ENCODE data around the gene LRRC59. TPM values are rescaled to one million over a fixed set of nuclear protein-coding genes. Genes with fewer than 3 reads are reported as not detected.

The LRRC59 gene
- total and polyA plus RNA-seq, 11 donors, result 13.7 to 150 (median 28.6) TPM

- H3K4me3 ChIP-seq, result peak overlapping the region in 3 of 12 donors; percentile 72 to 84 (median 74)
- peaks cover 0 to 22% (median 19%) of the 10 kb centered on the region in 9 donors for H3K36me3 ChIP-seq
- ATAC-seq (no peak), DNase-seq (no peak)
- 78 to 94% (median 88%) methylated on average over 2 of the region's 2 CpGs for whole genome bisulfite sequencing, 4 donors
- H3K27me3 ChIP-seq, result no peaks in the 10 kb centered on the region
- intact Hi-C loops (cut with DNase I), result loop anchor here in 1 of 10 donors (10.0 kb wide), 1 partner anchor 101 kb away; the partner anchor contains the start of gene RSAD1
- no peak overlapping the region for H3K27ac ChIP-seq
- TF ChIP-seq CTCF (IDR thresholded peaks at IDR 0.05), result no peak
- peaks cover 0 to 23% (median 14%) of the 10 kb centered on the region in 12 donors for H3K4me1 ChIP-seq
- no peaks in the 10 kb centered on the region for H3K9me3 ChIP-seq
Observed at GRCh38 chr17:50373705-50374104, 23.6 kb downstream of the LRRC59 start.

- Histone ChIP-seq H3K27me3 (no peaks in the 10 kb centered on the region), H3K36me3 (peaks cover 0 to 29% (median 27%) of the 10 kb centered on the region in 9 donors), H3K4me1 (peaks cover 0 to 23% (median 14%) of the 10 kb centered on the region in 12 donors), H3K4me3 (peak within 1 kb of the TSS; percentile 59 to 92 (median 73)), H3K9me3 (no peaks in the 10 kb centered on the region), H3K27ac (peak within 1 kb of the TSS; percentile 86 to 97 (median 94))
- WGBS, 4 donors, result 1 to 4% (median 3%) methylated on average over 42 of the region's 42 CpGs
- ATAC-seq, result peak; percentile 92 to 96 (median 94)
- TF ChIP-seq CTCF (IDR thresholded peaks at IDR 0.05) (no peak), POLR2A (IDR thresholded peaks at IDR 0.05) (peak in 1 of 2 donors; percentile 65)
- DNase-seq, result peak; percentile 84 to 92 (median 88)
- intact Hi-C loops (cut with DNase I), result loop anchor here in 1 of 10 donors (10.0 kb wide), 1 partner anchor 102 kb away; the partner anchor contains the start of gene RSAD1
Observed at GRCh38 chr17:50372758-50373556, 24.4 kb downstream of the LRRC59 start, which contains the start of the genes EME1 and MRPL27. Gene EME1, plus strand, starts transcription at chr17:50373229. Its CDS starts 1,980 bp downstream, at chr17:50375209. Gene MRPL27, minus strand, starts transcription at chr17:50373184. Its CDS starts 14 bp downstream, at chr17:50373170.

DNA sequence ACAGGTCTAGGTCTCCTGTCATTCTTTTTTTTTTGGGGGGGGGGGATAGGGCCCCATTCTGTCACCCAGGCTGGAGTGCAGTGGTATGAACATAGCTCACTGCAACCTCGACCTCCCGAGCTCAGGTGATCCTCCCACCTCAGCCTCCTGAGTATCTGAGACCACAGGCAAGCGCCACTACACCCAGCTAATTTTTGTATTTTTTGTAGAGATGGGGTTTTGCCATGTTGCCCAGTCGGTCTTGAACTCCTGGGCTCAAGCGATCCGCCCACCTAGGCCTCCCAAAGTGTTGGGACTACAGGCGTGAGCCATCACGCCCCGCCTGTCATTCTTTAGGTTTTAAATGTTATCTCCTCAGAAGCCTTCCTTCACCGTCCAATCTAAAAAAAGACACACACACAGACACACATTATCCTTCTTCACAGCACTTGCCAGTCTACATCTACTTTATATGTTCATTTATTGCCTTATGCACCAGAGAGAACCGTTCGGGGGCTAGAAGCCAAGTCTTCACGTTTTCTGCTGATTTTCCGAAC is 25.0 kb downstream of the LRRC59 start:
- intact Hi-C loops (cut with DNase I), result loop anchor here in 1 of 10 donors (10.0 kb wide), 1 partner anchor 103 kb away; the partner anchor contains the start of gene RSAD1
- ATAC-seq (peak in 2 of 4 donors; percentile 6 to 7), DNase-seq (no peak)
- H3K4me3 ChIP-seq, result peak overlapping the region; percentile 59 to 92 (median 73)
- H3K27ac ChIP-seq, result peak overlapping the region; percentile 86 to 97 (median 94)
- 17 to 26% (median 20%) methylated on average over 14 of the region's 14 CpGs for WGBS, 4 donors
- peaks cover 0 to 36% (median 33%) of the 10 kb centered on the region in 9 donors for H3K36me3 ChIP-seq
- TF ChIP-seq CTCF (IDR thresholded peaks at IDR 0.05) (no peak), POLR2A (IDR thresholded peaks at IDR 0.05) (no peak)
- peaks cover 0 to 23% (median 14%) of the 10 kb centered on the region in 12 donors for H3K4me1 ChIP-seq
- no peaks in the 10 kb centered on the region for H3K27me3 ChIP-seq
- H3K9me3 ChIP-seq, result no peaks in the 10 kb centered on the region

DNA sequence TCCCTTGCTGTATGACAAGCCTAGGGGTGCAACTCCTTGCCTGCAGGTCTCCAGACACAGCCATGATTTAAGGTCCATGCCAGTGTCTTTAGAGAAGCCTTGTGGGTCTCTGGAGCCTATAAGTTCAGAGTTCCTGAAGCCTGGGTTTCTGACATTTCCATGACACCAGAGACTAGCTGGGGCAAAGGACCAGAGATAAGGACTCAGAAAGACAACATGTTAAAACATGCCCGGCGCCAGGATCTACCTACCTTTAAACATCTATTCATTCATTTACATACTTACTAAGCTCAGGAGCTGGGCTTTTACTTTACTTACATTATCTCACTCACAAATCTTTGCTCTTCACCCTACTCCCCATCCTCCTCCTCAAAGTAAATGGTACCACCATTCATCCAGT is 25.8 kb downstream of the LRRC59 start:
- WGBS, 4 donors, result 88 to 95% (median 94%) methylated on average over 2 of the region's 2 CpGs
- peaks cover 0 to 44% (median 41%) of the 10 kb centered on the region in 9 donors for H3K36me3 ChIP-seq
- no peaks in the 10 kb centered on the region for H3K9me3 ChIP-seq
- intact Hi-C loops (cut with DNase I), result loop anchor here in 1 of 10 donors (10.0 kb wide), 1 partner anchor 103 kb away; the partner anchor contains the start of gene RSAD1
- peaks cover 0 to 28% (median 14%) of the 10 kb centered on the region in 12 donors for H3K4me1 ChIP-seq
- TF ChIP-seq CTCF (IDR thresholded peaks at IDR 0.05), result no peak
- TF ChIP-seq POLR2A (IDR thresholded peaks at IDR 0.05), result no peak
- peak overlapping the region in 4 of 12 donors; percentile 63 to 74 (median 72) for H3K4me3 ChIP-seq
- DNase-seq (no peak), ATAC-seq (no peak)
- H3K27me3 ChIP-seq, result no peaks in the 10 kb centered on the region
- H3K27ac ChIP-seq, result no peak overlapping the region
